Mesendoderm (in vitro differentiated cells): ENCODE measurements around the gene MRM2.
A peak's percentile ranks its signal among the peaks of the same experiment; 100 is the strongest.

Experiments
- DNase-seq: peaks from one replicate; pipeline ENCODE4 v3.0.0; 2013
- H2AK5ac ChIP-seq: 2 replicates; pipeline ENCODE4 v1.6.1; 2013; ENCODE audit warnings: low read length, inconsistent platforms
- H2BK120ac ChIP-seq: 2 replicates; pipeline ENCODE4 v1.6.1; 2013; ENCODE audit warnings: low read depth, mild to moderate bottlenecking, low read length, moderate library complexity, mixed read lengths
- H2BK15ac ChIP-seq: replicated peaks from 2 replicates; pipeline ENCODE4 v1.6.1; 2013; ENCODE audit warnings: low read depth, mild to moderate bottlenecking, moderate library complexity
- H2BK5ac ChIP-seq: 2 replicates; pipeline ENCODE4 v1.6.1; 2013; ENCODE audit warnings: low read length, inconsistent platforms
- H3K18ac ChIP-seq: 2 replicates; pipeline ENCODE4 v1.6.1; 2013; ENCODE audit warnings: mild to moderate bottlenecking, low read length, mixed read lengths
- H3K23ac ChIP-seq: one replicate; pipeline ENCODE4 v1.6.1; 2013; ENCODE audit warnings: low read length
- H3K27ac ChIP-seq: 2 replicates; pipeline ENCODE4 v1.5.1; 2013; ENCODE audit warnings: low read depth, mild to moderate bottlenecking, inconsistent platforms, low read length, moderate library complexity
- H3K27me3 ChIP-seq: 2 replicates; pipeline ENCODE4 v1.6.1; 2013; ENCODE audit warnings: low read length, control low read depth, mild to moderate bottlenecking, inconsistent platforms; ENCODE audit not compliant: insufficient read depth, poor library complexity
- H3K36me3 ChIP-seq: 2 replicates; pipeline ENCODE4 v1.6.1; 2013; ENCODE audit warnings: low read length, inconsistent platforms; ENCODE audit not compliant: control insufficient read depth, insufficient read depth
- H3K4ac ChIP-seq: one replicate; pipeline ENCODE4 v1.6.1; 2013; ENCODE audit warnings: low read depth, mild to moderate bottlenecking, low read length, moderate library complexity
- H3K4me1 ChIP-seq: 2 replicates; pipeline ENCODE4 v1.6.1; 2013; ENCODE audit warnings: low read depth, low read length, inconsistent platforms; ENCODE audit not compliant: control insufficient read depth
- H3K4me2 ChIP-seq: 2 replicates; pipeline ENCODE4 v1.6.1; 2013; ENCODE audit warnings: low read length
- H3K4me3 ChIP-seq: 2 replicates; pipeline ENCODE4 v1.5.1; 2013; ENCODE audit warnings: mild to moderate bottlenecking, low read length
- H3K56ac ChIP-seq: one replicate; pipeline ENCODE4 v1.6.1; 2013; ENCODE audit warnings: low read length
- H3K79me1 ChIP-seq: 2 replicates; pipeline ENCODE4 v1.6.1; 2013; ENCODE audit warnings: low read length, inconsistent platforms
- H3K79me2 ChIP-seq: 2 replicates; pipeline ENCODE4 v1.6.1; 2013; ENCODE audit warnings: mild to moderate bottlenecking, low read length; ENCODE audit not compliant: control insufficient read depth, insufficient read depth
- H3K9ac ChIP-seq: 2 replicates; pipeline ENCODE4 v1.6.1; 2013; ENCODE audit warnings: low read length, inconsistent platforms
- H4K5ac ChIP-seq: one replicate; pipeline ENCODE4 v1.6.1; 2013; ENCODE audit warnings: low read length
- H4K8ac ChIP-seq: one replicate; pipeline ENCODE4 v1.6.1; 2013; ENCODE audit warnings: low read depth, mild to moderate bottlenecking, control low read depth, low read length, moderate library complexity
- WGBS: extraction: QIAGEN DNeasy Blood & Tissue Kit; methylation state at CpG from one replicate; pipeline ENCODE4 v1.1.7; 2013; ENCODE audit warnings: low lambda C conversion rate, missing lambda C conversion rate; ENCODE audit not compliant: insufficient coverage; ENCODE audit errors: extremely low coverage; 5-methylcytosine and 5-hydroxymethylcytosine counted together

The MRM2 gene

DNA sequence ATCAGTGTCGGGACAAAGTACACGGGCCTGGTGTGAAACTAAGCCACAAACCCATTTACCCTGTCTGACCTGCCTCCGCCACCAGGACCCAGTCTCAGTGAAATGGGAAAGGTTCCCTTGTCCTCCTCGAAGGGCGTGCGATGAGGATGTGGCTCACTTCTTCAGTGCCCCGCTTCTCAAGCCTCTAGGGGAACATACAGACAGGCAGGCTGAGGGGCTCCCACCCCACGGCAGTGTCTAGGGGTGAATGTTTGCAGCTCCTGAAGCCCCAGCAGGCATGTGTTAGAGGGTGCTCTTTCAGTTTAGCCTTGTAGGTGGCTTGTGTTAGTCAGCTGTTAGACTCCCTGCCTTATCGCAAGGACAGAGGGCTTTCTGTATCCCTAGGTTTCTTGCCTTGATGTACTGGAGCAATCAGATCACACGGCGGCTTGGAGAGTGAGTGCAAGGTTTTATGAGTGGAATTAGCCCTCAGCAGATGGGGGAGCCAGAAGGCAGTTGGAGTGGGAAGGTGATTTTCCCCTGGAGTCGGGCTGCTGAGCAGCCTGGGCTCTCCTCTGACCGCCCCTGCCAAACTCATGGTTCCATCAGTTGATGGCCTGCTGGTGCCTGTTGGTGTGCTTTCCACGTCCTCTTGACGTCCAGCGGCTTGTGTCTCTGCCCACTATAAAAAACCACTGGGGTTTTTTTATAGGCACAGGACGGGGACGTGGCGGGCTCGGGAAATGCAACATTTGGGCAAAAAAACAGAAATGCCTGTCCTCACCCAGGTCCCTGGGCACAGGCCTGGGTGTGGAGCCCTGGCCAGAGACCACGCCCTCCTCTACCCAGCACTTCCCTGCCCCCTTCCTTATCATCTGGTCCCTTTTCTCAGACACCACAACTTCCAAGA lies 780 bp upstream of the MRM2 start:
- Histone ChIP-seq H2BK15ac (no peak overlapping the region), H3K56ac (peak overlapping the region; percentile 83), H3K79me2 (peaks cover 14% of the 10 kb centered on the region), H3K4ac (no peak overlapping the region), H3K4me2 (peak overlapping the region; percentile 72), H4K5ac (no peak overlapping the region), H3K4me1 (no peaks in the 10 kb centered on the region), H3K18ac (peak overlapping the region; percentile 86), H4K8ac (peak overlapping the region; percentile 97), H3K23ac (no peak overlapping the region), H3K27me3 (no peaks in the 10 kb centered on the region), H2BK120ac (no peak overlapping the region), H2AK5ac (no peak overlapping the region), H3K27ac (no peak overlapping the region), H3K4me3 (peak overlapping the region; percentile 75), H2BK5ac (no peak overlapping the region), H3K79me1 (peaks cover 5% of the 10 kb centered on the region), H3K36me3 (peaks cover 3% of the 10 kb centered on the region), H3K9ac (peak overlapping the region; percentile 82)
- WGBS: no CpG with 5 or more reads among the region's 21 CpGs
- peak; percentile 62 for DNase-seq

DNA sequence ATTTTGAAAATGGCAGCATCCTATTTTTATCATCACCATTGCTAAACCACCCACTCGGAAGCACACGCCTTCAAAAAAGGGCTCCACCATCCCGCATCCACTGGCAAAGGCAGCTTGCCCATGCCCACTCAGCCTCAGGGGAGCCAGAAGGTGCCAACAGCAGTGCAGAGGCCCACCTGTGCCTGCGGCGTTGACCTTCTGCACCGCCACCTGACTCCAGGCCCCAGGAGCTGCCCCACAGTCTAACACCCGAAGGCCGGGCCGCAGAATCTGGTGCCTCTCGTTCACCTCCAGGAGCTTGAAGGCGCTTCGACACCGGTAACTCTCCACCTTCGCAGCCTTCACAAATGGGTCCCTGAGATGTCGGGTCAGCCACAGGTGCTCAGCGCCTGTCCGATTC lies 2.8 kb downstream of the MRM2 start:
- no peak overlapping the region for H2BK15ac ChIP-seq
- no peak overlapping the region for H3K9ac ChIP-seq
- WGBS: no CpG with 5 or more reads among the region's 17 CpGs
- H4K5ac ChIP-seq: no peak overlapping the region
- H4K8ac ChIP-seq: no peak overlapping the region
- DNase-seq: no peak
- no peak overlapping the region for H3K23ac ChIP-seq
- H3K27ac ChIP-seq: no peak overlapping the region
- no peak overlapping the region for H3K56ac ChIP-seq
- no peaks in the 10 kb centered on the region for H3K4me1 ChIP-seq
- H3K4me2 ChIP-seq: no peak overlapping the region
- peaks cover 7% of the 10 kb centered on the region for H3K79me1 ChIP-seq
- no peak overlapping the region for H2BK120ac ChIP-seq
- H3K36me3 ChIP-seq: peaks cover 13% of the 10 kb centered on the region
- H3K27me3 ChIP-seq: no peaks in the 10 kb centered on the region
- H3K79me2 ChIP-seq: peaks cover 14% of the 10 kb centered on the region
- H2BK5ac ChIP-seq: no peak overlapping the region
- H2AK5ac ChIP-seq: no peak overlapping the region
- H3K4me3 ChIP-seq: no peak overlapping the region
- H3K4ac ChIP-seq: no peak overlapping the region
- H3K18ac ChIP-seq: no peak overlapping the region

DNA sequence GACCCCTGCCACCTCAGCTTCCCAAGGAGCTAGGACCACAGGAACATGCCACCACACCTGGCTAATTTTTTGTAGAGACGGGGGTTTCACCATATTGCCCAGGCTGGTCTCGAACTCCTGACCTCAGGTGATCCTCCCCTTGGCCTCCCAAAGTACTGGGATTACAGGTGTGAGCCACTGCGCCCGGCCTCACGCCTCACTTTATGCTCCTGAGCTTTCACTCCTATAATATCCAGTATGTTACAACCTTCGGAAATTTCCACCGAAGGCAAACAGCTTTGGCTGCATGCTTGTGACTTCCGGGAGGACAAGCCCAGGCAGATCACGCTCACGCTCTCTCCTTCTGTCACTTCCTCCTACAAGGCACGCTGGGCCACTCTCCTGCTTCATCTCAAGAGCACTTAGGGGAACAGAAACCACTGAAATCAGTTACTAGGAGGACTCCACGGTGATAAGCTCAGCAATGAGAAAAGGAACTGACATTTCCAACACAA lies 4.8 kb downstream of the MRM2 start:
- no peak overlapping the region for H3K56ac ChIP-seq
- peaks cover 8% of the 10 kb centered on the region for H3K79me1 ChIP-seq
- peaks cover 17% of the 10 kb centered on the region for H3K79me2 ChIP-seq
- no peak overlapping the region for H2BK120ac ChIP-seq
- H4K8ac ChIP-seq: no peak overlapping the region
- H2BK15ac ChIP-seq: no peak overlapping the region
- H3K4me2 ChIP-seq: no peak overlapping the region
- no peak overlapping the region for H3K18ac ChIP-seq
- H3K27ac ChIP-seq: no peak overlapping the region
- no peak overlapping the region for H2AK5ac ChIP-seq
- no peak overlapping the region for H4K5ac ChIP-seq
- H3K4ac ChIP-seq: no peak overlapping the region
- peaks cover 13% of the 10 kb centered on the region for H3K36me3 ChIP-seq
- H3K4me1 ChIP-seq: no peaks in the 10 kb centered on the region
- H2BK5ac ChIP-seq: no peak overlapping the region
- no peak for DNase-seq
- no peak overlapping the region for H3K23ac ChIP-seq
- no peak overlapping the region for H3K4me3 ChIP-seq
- no CpG with 5 or more reads among the region's 12 CpGs for WGBS
- no peak overlapping the region for H3K9ac ChIP-seq
- H3K27me3 ChIP-seq: no peaks in the 10 kb centered on the region

GRCh38 chr7:2233926-2234325 lies 8.1 kb downstream of the MRM2 start:
- Histone ChIP-seq H3K4me2 (no peak overlapping the region), H3K56ac (no peak overlapping the region), H4K8ac (no peak overlapping the region), H4K5ac (no peak overlapping the region), H3K79me1 (peaks cover 20% of the 10 kb centered on the region), H3K4me1 (no peaks in the 10 kb centered on the region), H3K79me2 (peaks cover 18% of the 10 kb centered on the region), H3K23ac (no peak overlapping the region), H3K27me3 (no peaks in the 10 kb centered on the region), H2BK5ac (no peak overlapping the region), H3K4ac (no peak overlapping the region), H2BK120ac (no peak overlapping the region), H2BK15ac (no peak overlapping the region), H3K36me3 (peaks cover 12% of the 10 kb centered on the region), H3K18ac (no peak overlapping the region), H2AK5ac (no peak overlapping the region), H3K27ac (no peak overlapping the region), H3K9ac (no peak overlapping the region), H3K4me3 (no peak overlapping the region)
- no peak for DNase-seq
- no CpG with 5 or more reads among the region's 3 CpGs for WGBS

- no CpG with 5 or more reads among the region's 63 CpGs for WGBS
- Histone ChIP-seq H2BK15ac (no peak within 1 kb of the TSS), H3K56ac (peak within 1 kb of the TSS; percentile 90), H3K4ac (peak within 1 kb of the TSS; percentile 18), H2AK5ac (no peak within 1 kb of the TSS), H3K4me3 (peak within 1 kb of the TSS; percentile 81), H2BK120ac (no peak within 1 kb of the TSS), H3K18ac (peak within 1 kb of the TSS; percentile 65), H3K4me1 (no peaks in the 10 kb centered on the region), H3K79me1 (peaks cover 20% of the 10 kb centered on the region), H3K27me3 (no peaks in the 10 kb centered on the region), H2BK5ac (no peak within 1 kb of the TSS), H3K4me2 (peak within 1 kb of the TSS; percentile 87), H3K23ac (peak within 1 kb of the TSS; percentile 45), H3K79me2 (peaks cover 18% of the 10 kb centered on the region), H3K9ac (peak within 1 kb of the TSS; percentile 75), H3K36me3 (peaks cover 12% of the 10 kb centered on the region), H4K8ac (peak within 1 kb of the TSS; percentile 87), H3K27ac (peak within 1 kb of the TSS; percentile 12), H4K5ac (no peak within 1 kb of the TSS)
- DNase-seq: peak; percentile 91
Measured at GRCh38 chr7:2232766-2233520, 9.1 kb downstream of the MRM2 start, which contains the start of gene MAD1L1. MAD1L1 (minus strand) TSS chr7:2232945; CDS start chr7:2230133, 2,812 bp downstream.
